T-helper 2 cell treated with Interferon-gamma antibody and Interleukin-4, amounts not matched to agents 100 ng/mL and 5 ng/mL, for 36 hours (primary cell): ENCODE measurements around the gene KIF2C. TPM values are rescaled to one million over a fixed set of nuclear protein-coding genes. Genes with fewer than 3 reads are reported as not detected.
"Not testable (repeated sequence)": the region's sequence is repeated elsewhere in the genome, so short reads cannot be mapped to it uniquely, and the experiment has no call there.

Experiments
- intact Hi-C: fragments of 100-400 bp; cut with micrococcal nuclease; formaldehyde crosslinking; loops from one replicate; pipeline ENCODE4 v1.15.1; 2023
- total RNA-seq: library from RNA; stranded (reverse); gene quantifications from 2 replicates; pipeline ENCODE4 v1.2.3, GENCODE V29; 2022

The KIF2C gene
- total RNA-seq: 89.3 and 89.7 TPM in 2 replicates

- intact Hi-C loops: loop anchor here (1.0 to 10.0 kb wide), 5 partner anchors 8 to 947 kb away; partner anchors contain the start of genes GPBP1L1, RNU5D-1, RPS8 and TESK2
Observed at GRCh38 chr1:44739307-44740178, at the start of gene KIF2C. Gene KIF2C (plus strand): TSS chr1:44739837. CDS start chr1:44739933, 96 bp downstream.

- intact Hi-C loops: no loop called here
Observed at GRCh38 chr1:44693159-44693558, 46.5 kb upstream of the KIF2C start.

DNA sequence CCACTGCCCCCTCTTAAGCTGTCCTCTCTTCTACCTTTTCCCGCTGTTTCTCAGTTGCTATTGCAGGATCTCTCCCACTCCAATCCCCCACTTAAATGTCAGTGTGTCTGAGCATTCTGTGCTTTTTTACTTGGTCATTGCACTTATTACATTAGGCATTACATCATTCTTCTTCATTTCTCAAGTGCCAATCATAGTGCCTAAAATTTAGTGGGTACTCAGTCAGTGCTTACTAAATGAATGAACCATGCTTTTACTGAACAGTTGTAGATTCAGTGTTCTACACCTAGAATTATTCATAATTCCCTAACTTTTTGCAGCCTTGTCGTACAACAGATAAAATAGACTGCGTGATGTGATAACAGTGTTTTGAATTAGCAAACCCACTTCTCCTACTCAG lies 45.7 kb upstream of the KIF2C start:
- intact Hi-C loops: no loop called here

- intact Hi-C loops: no loop called here
Observed at GRCh38 chr1:44694863-44695478, 44.7 kb upstream of the KIF2C start.

DNA sequence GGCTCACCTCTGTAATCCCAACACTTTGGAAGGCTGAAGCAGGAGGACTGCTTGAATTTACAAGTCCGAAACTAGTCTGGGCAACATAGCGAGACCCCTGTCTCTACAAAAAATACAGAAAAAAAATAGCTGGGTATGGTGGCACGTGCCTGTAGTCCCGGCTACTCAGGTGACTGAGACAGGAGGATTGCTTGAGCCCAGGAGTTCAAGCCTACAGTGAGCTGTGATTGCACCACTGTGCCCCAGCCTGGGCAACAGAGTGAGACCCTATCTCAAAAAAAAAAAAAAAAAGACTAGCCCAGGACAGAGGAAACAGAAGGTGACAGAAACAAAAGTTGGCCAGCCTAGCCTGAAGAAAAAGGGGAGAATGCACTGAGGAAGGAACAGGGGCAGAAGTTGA lies 44.0 kb upstream of the KIF2C start:
- intact Hi-C loops: no loop called here

DNA sequence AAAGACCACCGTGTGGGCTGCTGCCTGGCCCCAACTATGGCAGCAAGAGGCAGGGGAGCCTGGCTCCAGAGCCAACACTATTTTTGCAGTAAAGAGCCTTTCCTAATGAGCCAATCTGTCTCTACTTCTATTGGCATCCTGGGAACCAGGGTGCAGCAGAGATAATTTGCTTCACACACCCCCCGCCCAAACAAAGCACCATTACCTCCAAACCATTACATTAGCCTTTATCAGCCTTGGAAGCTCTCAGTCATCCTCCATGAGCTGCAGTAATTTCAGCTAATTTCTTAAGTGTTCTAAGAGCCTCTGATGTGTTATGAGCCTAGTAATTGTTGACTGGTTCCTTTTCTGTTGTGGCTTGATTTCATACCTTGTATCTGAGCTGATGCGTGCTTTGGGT lies 43.5 kb upstream of the KIF2C start:
- intact Hi-C loops: no loop called here

DNA sequence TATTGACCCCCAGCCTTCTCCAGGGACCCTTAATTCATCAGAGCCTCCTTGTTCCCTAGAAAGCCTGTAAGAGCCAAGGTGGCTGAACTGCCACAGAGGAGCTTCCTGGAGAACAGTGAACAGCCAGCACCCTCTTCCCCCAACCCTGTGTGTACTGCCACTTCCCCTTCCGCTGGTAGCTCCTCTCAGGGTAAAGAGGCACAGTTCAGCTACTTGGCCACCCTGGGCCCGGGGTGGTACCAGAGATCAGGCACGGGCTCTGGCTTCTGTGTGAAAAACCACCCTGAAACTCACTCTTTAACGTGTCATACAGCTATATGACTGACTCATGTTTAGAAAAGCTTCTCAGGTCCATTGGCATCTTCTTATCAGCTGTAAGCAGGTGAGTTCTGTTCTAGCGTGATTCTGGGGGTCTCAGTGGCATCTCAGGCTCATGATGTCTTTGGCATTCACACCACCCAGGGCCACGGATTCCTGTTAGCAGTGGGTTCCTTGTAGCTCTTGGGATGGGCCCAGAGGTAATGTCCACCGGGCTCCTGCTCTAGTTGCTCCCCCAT lies 42.8 kb upstream of the KIF2C start:
- intact Hi-C loops: no loop called here

DNA sequence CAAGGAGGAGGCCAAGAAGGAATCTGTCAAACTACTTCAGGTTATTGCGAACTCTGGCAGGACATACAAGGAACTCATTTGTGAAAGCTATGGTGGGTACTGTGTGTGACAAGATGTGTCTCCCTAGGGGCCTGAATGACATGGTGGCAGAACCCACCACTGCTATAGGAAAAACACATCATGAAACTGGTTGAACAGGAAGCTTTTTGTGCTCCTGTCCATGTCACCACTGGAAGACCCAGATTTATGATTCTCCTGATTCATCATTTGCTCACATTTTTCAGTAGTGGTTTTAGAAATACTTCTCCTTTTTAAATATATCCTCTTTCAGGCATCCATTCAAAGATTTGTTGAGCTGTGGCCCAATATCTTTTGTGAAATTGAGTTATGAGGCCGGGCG lies 41.5 kb upstream of the KIF2C start:
- intact Hi-C loops: no loop called here

- intact Hi-C loops: not testable (repeated sequence)
Observed at GRCh38 chr1:44699375-44699774, 40.3 kb upstream of the KIF2C start.

GRCh38 chr1:44700573-44700972 lies 39.1 kb upstream of the KIF2C start:
- intact Hi-C loops: no loop called here

- intact Hi-C loops: no loop called here
Observed at GRCh38 chr1:44701141-44701573, 38.5 kb upstream of the KIF2C start.

- intact Hi-C loops: no loop called here
Observed at GRCh38 chr1:44705470-44705869, 34.2 kb upstream of the KIF2C start.

DNA sequence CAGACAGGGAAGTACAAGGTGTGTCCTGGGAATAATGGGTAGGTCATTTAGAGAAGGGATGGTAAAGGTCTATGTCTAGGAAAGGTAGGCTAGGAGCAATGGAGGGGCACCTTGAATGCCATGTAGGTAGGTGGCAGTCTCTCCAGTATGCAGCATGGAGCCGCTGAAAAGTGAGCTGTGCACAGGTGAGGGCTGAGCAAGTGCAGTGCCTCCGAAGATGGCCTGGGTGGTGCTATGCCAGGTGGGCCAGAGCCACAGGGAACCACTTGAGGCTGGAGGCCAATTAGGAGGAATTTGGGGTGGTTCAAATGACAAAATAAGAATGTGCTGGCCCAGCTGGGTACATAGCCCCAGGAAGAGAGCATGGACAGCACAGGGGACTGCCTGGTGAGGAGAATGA lies 33.7 kb upstream of the KIF2C start:
- intact Hi-C loops: no loop called here

DNA sequence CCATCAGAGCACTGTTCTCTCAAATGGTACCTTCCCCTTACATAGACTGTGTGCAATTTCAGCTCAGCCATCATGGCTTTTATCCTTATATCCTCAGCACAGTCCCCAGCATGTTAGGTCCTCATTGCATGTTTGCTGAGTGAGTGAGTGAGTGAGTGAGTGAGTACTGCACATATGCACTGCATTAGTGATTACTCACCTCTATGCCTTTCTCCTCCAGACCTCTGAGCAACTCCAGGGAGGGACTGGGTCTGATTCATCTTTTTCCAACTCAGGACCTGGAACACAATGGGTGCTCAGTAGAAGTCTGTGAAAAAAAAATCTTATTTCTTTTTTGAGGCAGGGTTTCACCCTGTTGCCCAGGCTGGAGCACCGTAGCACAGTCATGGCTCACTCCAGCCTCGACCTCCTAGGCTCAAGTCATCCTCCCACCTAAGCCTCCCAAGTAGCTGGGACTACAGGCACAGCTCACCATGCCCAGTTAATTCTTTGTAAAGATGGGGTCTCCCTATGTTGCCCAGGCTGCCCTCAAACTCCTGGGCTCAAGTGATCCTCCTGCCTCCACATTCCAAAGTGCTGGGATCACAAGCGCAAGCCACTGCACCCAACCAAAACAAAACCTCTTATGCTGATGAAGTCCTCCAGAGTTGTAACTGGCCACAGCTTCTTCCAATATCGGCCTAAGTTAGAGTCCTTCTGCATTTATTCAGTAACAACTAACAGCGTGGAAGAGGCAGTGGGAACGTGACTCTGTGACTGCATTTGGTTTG lies 32.3 kb upstream of the KIF2C start:
- intact Hi-C loops: no loop called here

DNA sequence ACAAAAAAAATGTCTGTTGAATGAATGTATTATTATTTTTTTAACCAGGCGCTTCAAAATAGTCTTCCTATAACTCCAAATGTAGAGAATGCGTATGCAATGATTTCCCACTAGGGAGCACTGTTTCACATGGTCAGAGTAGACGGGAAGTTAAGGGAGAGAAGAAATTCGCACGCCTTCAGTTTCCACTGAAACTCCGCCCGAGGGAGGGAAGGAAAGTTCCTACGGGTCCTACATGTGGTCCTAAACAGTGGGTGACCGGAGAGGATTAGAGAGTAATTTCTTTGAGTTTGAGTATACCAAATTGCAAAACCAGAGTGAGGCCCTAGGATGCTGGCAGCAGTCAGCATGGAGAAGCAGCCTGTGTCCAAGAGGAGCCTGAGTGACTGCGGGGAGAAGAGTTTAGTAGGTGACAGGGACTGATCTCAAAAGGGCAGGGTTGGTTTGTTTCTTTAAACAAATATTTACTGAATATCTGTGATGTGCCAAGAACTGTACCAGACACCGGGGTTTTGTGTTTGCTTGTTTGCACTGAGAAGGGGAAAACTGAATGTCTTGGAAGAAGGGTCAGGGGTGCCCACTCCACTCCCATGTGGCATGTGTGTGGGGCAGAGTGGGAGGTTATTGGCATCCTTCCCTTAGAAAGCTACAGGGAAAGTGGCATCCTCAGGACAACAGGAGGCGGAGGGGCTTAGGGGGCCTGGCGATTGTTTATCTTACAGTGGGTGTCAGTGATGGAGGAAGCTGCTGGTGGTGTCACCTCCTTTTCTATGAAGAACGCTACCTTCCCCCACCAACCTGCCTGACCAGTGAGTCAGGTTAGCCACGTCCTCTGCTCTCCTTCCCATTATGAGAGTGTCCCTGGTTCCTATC lies 31.4 kb upstream of the KIF2C start:
- intact Hi-C loops: no loop called here

DNA sequence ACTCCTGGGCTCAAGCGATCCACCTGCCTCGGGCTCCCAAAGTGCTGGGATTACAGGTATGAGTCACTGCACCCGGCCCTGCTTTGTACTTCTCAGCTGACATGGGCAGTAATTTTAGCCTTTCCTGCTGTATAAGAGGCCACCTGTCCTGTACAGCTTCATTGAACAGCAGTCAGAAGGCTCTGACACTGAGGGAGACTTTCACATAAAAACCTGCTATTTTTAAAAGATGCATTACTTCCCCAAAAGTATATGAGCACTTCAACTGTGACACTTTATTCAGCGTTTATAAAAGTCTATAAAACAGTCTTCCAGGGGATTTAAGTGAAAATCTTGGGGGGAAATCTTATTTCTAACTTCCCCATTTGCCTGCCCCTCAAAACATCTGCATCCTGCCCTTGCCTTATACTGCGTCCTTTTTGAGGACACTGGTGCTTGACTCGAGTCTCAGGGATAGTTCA lies 26.3 kb upstream of the KIF2C start:
- intact Hi-C loops: no loop called here

- intact Hi-C loops: no loop called here
Observed at GRCh38 chr1:44714532-44714931, 25.1 kb upstream of the KIF2C start.

DNA sequence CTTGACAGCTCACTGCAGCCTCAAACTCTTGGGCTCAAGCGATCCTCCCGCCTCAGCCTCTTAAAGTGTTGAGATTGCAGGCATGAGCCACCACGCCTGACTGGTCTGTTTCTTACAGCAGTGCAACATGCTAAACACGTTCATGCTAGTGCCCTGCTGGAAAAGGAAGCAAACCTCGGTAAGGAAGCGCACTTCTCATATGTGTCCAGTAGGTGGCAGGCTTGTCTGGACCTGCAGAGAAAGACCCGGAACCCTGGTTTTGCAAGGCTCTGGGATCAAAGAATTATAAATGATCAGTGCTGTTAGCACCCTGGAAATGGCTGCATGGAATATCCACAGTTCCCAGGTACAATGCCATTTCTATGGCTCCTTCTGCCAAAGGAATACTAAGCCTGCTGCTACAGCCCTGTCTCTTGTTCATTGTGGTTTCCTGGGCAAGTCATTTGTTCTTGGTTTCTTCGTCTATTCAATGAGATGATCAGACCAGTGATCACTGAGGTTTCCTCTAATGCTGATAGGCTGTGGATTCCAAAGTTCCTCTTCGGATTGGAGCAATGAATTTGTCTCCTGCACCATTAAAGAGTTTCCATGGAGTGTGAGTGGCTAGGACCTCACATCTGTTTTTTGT lies 24.6 kb upstream of the KIF2C start:
- intact Hi-C loops: loop anchor here (1.0 to 5.0 kb wide), 2 partner anchors 16 to 43 kb away; partner anchors contain the start of genes ARMH1, RNU5D-1 and TMEM53

- intact Hi-C loops: loop anchor here (5.0 kb wide), 1 partner anchor 45 kb away; the partner anchor contains the start of genes ARMH1 and TMEM53
Observed at GRCh38 chr1:44717156-44717555, 22.5 kb upstream of the KIF2C start.

- intact Hi-C loops: loop anchor here (5.0 kb wide), 1 partner anchor 45 kb away; the partner anchor contains the start of genes ARMH1 and TMEM53
Observed at GRCh38 chr1:44717653-44718052, 22.0 kb upstream of the KIF2C start.
